Limb (tissue), 2 donors: ENCODE results near the gene TMA7B.

ENCODE experiments used
- DNase-seq, 2 donors: peaks; one replicate each; pipeline ENCODE4 v3.0.0-alpha.2; 2016; ENCODE audit errors: extremely low spot score in 2 of 2

Gene TMA7B

GRCh38 chr22:39932918-39933649 is 27.1 kb upstream of the TMA7B start:
- DNase-seq = no peak

- DNase-seq = no peak
These were observed 26.5 kb upstream of the TMA7B start for GRCh38 chr22:39933741-39934140.

- DNase-seq = no peak
These were observed 25.1 kb upstream of the TMA7B start for GRCh38 chr22:39935116-39935515.

- DNase-seq = no peak
These were observed 24.6 kb upstream of the TMA7B start for GRCh38 chr22:39935612-39936011.

GRCh38 chr22:39936523-39937145 is 23.6 kb upstream of the TMA7B start:
- DNase-seq = no peak

- DNase-seq = no peak
These were observed 22.3 kb upstream of the TMA7B start for GRCh38 chr22:39937906-39938305.

GRCh38 chr22:39938509-39939111 is 21.6 kb upstream of the TMA7B start:
- no peak for DNase-seq

GRCh38 chr22:39939830-39940229 is 20.4 kb upstream of the TMA7B start:
- no peak for DNase-seq

GRCh38 chr22:39940757-39941305 is 19.4 kb upstream of the TMA7B start:
- no peak for DNase-seq

GRCh38 chr22:39941601-39942000 is 18.6 kb upstream of the TMA7B start:
- DNase-seq = no peak

GRCh38 chr22:39942439-39943230 is 17.6 kb upstream of the TMA7B start:
- no peak for DNase-seq

- DNase-seq = no peak
These were observed 16.9 kb upstream of the TMA7B start for GRCh38 chr22:39943337-39943736.

GRCh38 chr22:39943953-39944872 is 16.0 kb upstream of the TMA7B start:
- DNase-seq = no peak

- DNase-seq = no peak
These were observed 14.1 kb upstream of the TMA7B start for GRCh38 chr22:39946126-39946502.

GRCh38 chr22:39946503-39947219 is 13.5 kb upstream of the TMA7B start:
- DNase-seq = no peak

- no peak for DNase-seq
These were observed 12.7 kb upstream of the TMA7B start for GRCh38 chr22:39947220-39948216.

GRCh38 chr22:39949964-39950737 is 10.0 kb upstream of the TMA7B start:
- no peak for DNase-seq
